SK-N-MC (cell line): ENCODE results near the gene ZNF808.
A peak's percentile ranks its signal among the peaks of the same experiment; 100 is the strongest.
"Not testable (repeated sequence)": the region's sequence is repeated elsewhere in the genome, so short reads cannot be mapped to it uniquely, and the experiment has no call there.

Experiments used
- DNase-seq: peaks from one replicate; pipeline ENCODE4 v3.0.0-alpha.2; 2011; ENCODE audit warnings: low read depth, low spot score
- H3K27ac ChIP-seq: fragments of 200-600 bp; sonication (generic); 2 replicates; pipeline ENCODE4 v1.5.1; 2016; ENCODE audit warnings: mixed run types
- H3K36me3 ChIP-seq: fragments of 200-600 bp; sonication (generic); 2 replicates; pipeline ENCODE4 v1.6.1; 2017; ENCODE audit warnings: antibody characterized with exemption, low read length, mixed read lengths; ENCODE audit not compliant: insufficient read depth
- H3K4me3 ChIP-seq: fragments of 200-600 bp; sonication (generic); 2 replicates; pipeline ENCODE4 v1.5.1; 2016
- H3K9ac ChIP-seq: fragments of 200-600 bp; sonication (generic); 2 replicates; pipeline ENCODE4 v1.8.0; 2017; ENCODE audit warnings: mixed run types, mixed read lengths; ENCODE audit not compliant: insufficient read length
- H3K9me3 ChIP-seq: fragments of 200-600 bp; sonication (generic); 2 replicates; pipeline ENCODE4 v1.6.1; 2017; ENCODE audit warnings: low read depth, mild to moderate bottlenecking, antibody characterized with exemption, low read length, moderate library complexity, mixed read lengths
- EZH2 ChIP-seq: fragments of 200-600 bp; sonication (generic); IDR thresholded peaks from one replicate; pipeline ENCODE4 v1.6.1; 2017; ENCODE audit warnings: antibody characterized with exemption
- FOXP2 ChIP-seq: optimal IDR thresholded peaks from 2 replicates; pipeline ENCODE3; 2011; ENCODE audit warnings: mild to moderate bottlenecking, moderate library complexity; ENCODE audit not compliant: insufficient read depth; ENCODE audit errors: extremely low read length, control extremely low read depth
- POLR2AphosphoS5 ChIP-seq: IDR thresholded peaks from 2 replicates; pipeline ENCODE4 v1.6.1; 2012; ENCODE audit warnings: mild to moderate bottlenecking, low read depth, low read length, borderline replicate concordance

ZNF808 gene

DNA sequence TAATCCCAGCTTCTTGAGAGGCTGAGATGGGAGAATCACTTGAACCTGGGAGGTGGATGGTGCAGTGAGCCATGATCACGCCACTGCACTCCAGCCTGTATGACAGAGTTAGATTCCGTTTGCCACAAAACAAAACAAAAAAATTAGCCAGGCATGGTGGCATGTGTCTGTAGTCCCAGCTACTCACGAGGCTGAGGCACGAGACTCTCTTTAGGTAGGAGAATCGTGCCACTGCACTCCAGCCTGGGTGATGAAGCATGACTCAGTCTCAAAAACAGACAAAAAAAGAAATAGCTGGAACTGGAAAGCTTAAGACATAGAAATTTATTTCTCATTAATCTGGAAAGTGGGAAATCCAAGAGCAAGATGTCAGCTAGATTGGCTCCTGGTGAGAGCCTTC is 20.2 kb upstream of the ZNF808 start:
- H3K4me3 ChIP-seq = no peak overlapping the region
- no peaks in the 10 kb centered on the region for H3K36me3 ChIP-seq
- no peak overlapping the region for H3K27ac ChIP-seq
- no peak for DNase-seq
- TF ChIP-seq FOXP2 (no peak), POLR2AphosphoS5 (no peak), EZH2 (no peak)
- no peak overlapping the region for H3K9ac ChIP-seq
- H3K9me3 ChIP-seq = no peaks in the 10 kb centered on the region

DNA sequence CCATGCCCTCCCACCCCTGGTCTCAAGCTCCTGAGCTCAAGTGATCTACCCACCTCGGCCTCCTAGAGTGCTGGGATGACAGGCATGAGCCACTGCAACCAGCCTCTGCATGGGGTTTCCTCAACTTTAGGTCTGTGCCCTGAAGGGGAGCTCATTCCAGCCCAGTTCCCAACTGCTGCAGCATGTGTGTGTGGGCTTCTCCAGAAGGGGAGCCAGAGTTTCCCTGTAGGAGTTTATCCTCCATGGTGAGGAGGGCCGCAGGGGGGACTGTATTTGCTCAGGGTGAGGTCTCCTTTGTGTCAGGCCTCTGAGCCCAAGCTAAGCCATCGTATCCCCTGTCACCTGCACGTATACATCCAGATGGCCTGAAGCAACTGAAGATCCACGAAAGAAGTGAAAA is 11.3 kb upstream of the ZNF808 start:
- no peak for DNase-seq
- no peak overlapping the region for H3K4me3 ChIP-seq
- TF ChIP-seq FOXP2 (no peak), POLR2AphosphoS5 (no peak), EZH2 (no peak)
- H3K36me3 ChIP-seq = no peaks in the 10 kb centered on the region
- H3K9ac ChIP-seq = no peak overlapping the region
- no peaks in the 10 kb centered on the region for H3K9me3 ChIP-seq
- H3K27ac ChIP-seq = no peak overlapping the region

DNA sequence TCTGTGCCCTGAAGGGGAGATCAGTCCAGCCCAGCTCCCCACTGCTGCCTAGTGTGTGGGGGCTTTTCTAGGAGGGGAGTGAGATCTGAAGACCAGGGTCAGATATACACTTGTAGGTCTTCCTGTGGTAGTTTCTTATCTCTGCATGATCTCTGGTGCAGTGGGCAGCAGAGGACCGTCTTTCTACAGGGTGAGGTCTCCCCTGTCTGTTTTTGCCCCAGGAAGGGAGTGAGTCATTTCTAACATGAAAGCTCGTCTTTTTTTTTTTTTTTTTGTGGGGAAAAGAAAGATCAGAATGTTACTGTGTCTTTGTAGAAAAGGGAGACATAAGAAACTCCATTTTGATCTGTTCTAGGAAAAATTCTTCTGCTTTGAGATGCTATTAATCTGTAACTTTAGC is 8.8 kb upstream of the ZNF808 start:
- Histone ChIP-seq H3K9me3 (no peaks in the 10 kb centered on the region), H3K27ac (no peak overlapping the region), H3K36me3 (no peaks in the 10 kb centered on the region), H3K9ac (no peak overlapping the region), H3K4me3 (no peak overlapping the region)
- TF ChIP-seq EZH2 = no peak
- TF ChIP-seq FOXP2 = no peak
- no peak for TF ChIP-seq POLR2AphosphoS5
- no peak for DNase-seq

DNA sequence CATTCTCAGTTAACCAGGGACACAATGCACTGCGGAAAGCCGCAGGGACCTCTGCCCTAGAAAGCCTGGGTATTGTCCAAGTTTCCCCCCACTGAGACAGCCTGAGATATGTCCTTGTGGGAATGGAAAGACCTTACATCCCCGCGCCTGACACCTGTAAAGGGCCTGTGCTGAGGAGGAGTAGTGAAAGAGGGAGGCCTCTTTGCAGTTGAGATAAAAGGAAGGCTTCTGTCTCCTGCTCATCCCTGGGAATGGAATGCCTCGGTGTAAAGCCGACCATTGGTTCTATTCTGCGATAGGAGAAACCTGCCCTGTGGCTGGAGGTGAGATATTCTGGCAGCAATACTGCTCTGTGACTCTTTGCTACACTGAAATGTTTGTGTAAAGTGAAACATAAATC is 8.3 kb upstream of the ZNF808 start:
- not testable (repeated sequence) for H3K9me3 ChIP-seq, H3K27ac ChIP-seq, H3K36me3 ChIP-seq, H3K9ac ChIP-seq, DNase-seq, H3K4me3 ChIP-seq

DNA sequence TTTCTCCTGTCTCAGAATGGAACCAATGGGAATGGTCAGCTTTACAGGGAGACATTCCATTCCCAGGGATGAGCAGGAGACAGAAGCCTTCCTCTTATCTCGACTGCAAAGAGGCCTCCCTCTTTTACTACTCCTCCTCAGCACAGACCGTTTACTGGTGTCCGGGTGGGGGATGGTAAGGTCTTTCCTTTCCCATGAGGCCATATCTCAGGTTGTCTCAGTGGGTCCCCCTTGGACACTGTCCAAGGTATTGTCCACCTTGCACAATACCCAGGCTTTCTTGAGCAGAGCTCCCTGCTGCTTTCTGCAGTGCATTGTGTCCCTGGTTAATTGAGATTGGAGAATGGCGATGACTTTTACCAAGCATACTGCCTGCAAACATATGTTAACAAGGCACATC is 7.5 kb upstream of the ZNF808 start:
- no peak overlapping the region for H3K4me3 ChIP-seq
- H3K9me3 ChIP-seq = no peaks in the 10 kb centered on the region
- H3K27ac ChIP-seq = no peak overlapping the region
- TF ChIP-seq EZH2 (no peak), POLR2AphosphoS5 (no peak), FOXP2 (no peak)
- no peak overlapping the region for H3K9ac ChIP-seq
- no peaks in the 10 kb centered on the region for H3K36me3 ChIP-seq
- no peak for DNase-seq

DNA sequence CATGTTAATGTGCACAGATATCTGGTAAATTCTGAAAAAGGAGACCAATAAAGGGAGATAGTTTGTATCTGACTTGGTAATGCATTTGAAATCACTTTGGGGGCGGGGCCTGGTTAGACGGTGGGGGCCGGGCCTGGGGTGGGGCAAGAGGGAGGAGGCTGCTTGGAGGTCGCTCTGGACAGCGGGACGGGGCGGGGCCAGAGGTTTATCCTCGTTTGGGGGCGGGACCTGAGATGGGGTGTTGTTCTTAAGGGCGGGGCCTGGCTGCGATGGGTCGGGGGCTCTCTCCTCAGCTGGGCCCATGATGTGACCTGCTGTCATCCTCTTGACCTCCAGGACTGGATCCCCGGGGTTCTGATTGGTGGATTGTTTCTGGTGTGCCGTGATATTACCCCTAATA is 4.9 kb upstream of the ZNF808 start:
- no peaks in the 10 kb centered on the region for H3K9me3 ChIP-seq
- DNase-seq = no peak
- H3K4me3 ChIP-seq = no peak overlapping the region
- no peak for TF ChIP-seq POLR2AphosphoS5
- TF ChIP-seq FOXP2 = no peak
- no peak for TF ChIP-seq EZH2
- H3K36me3 ChIP-seq = no peaks in the 10 kb centered on the region
- no peak overlapping the region for H3K27ac ChIP-seq
- H3K9ac ChIP-seq = no peak overlapping the region

DNA sequence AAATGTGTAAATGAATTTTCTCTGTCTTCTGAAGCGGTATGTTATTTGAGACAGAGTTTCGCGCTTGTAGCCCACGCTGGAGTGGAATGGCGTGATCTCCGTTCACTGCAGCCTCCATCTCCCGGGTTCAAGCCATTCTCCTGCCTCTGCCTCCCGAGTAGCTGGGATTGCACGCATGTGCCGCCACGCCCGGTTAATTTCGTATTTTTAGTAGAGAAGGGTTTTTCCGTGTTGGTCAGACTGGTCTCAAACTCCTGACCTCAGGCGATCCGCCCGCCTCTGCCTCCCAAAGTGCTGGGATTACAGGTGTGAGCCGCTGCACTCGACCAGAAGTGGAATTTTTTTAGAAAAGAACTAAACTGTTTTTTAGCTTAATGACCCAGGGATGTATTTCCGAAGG is 3.4 kb upstream of the ZNF808 start:
- TF ChIP-seq POLR2AphosphoS5 (no peak), EZH2 (no peak), FOXP2 (no peak)
- no peak for DNase-seq

DNA sequence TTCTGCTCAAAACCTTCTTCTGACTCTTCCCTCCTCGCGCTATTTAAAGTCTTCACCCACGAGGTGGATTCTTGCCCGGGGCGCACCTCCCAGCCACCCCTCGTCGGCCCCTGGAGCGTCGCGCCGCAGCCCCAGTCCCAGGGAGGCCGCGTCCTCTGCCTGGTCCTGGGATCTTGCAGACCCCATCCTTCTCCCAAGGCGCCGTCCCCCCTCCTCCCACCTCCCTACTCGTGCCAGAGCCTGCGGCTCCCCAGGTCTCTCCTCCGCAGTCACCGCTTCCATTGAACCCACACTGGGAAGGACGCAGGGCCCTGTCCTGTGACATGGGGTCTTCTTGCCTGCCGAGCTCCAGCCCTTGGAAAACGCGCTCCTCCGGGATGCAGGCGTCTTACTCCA is 486 bp downstream of the ZNF808 start:
- 0 out of 2 replicates have a peak overlapping the region, but pooled peaks have one; percentile 64 for H3K27ac ChIP-seq
- peak overlapping the region; percentile 83 for H3K4me3 ChIP-seq
- H3K9ac ChIP-seq = peak overlapping the region; percentile 81
- no peaks in the 10 kb centered on the region for H3K9me3 ChIP-seq
- TF ChIP-seq POLR2AphosphoS5 (no peak), EZH2 (no peak), FOXP2 (no peak)
- no peak for DNase-seq
- H3K36me3 ChIP-seq = no peaks in the 10 kb centered on the region

More for the DNA sequence above, 3.4 kb upstream of the ZNF808 start:
- no peak overlapping the region for H3K27ac ChIP-seq
- no peak overlapping the region for H3K9ac ChIP-seq
- H3K36me3 ChIP-seq = no peaks in the 10 kb centered on the region
- H3K4me3 ChIP-seq = no peak overlapping the region
- H3K9me3 ChIP-seq = no peaks in the 10 kb centered on the region

DNA sequence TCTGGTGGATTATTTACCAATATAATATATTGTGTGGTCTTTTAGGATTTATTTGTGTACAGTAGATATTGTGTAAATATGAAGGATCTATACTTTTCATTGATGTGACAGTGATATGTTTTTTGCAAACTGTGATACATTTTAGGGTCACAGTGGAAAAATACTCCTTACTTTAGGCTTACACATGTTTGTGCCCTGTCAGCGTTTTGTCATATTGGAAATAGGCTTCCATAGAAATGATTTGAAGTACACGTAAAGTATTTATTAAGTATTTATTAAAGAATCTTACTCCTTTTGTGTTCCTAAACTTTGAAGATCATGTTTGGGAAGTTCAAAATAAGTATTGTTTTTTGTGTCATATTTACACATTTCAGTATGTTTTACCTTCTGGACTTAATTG is 5.0 kb downstream of the ZNF808 start:
- no peak overlapping the region for H3K27ac ChIP-seq

DNA sequence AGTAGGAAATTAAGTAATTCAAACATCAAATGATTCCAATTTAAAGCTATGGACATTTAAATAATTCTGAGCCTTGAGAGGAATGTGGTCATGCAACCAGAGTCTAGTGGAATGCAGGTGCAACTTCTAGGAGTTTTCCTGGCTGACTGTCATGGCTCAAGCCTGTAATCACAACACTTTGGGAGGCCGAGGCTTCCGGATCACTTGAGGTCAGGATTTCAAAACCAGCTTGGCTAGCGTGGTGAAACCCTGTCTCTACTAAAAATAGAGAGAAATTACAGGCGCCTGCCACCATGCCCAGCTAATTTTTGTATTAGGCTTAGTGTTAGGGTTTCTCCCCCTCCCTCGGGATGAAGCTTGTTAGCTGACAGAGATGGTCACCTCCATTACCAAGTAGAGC is 6.4 kb downstream of the ZNF808 start:
- DNase-seq = no peak
- H3K36me3 ChIP-seq = no peaks in the 10 kb centered on the region
- H3K4me3 ChIP-seq = no peak overlapping the region

More for the DNA sequence above, 5.0 kb downstream of the ZNF808 start:
- no peak for DNase-seq
- H3K9ac ChIP-seq = no peak overlapping the region
- no peaks in the 10 kb centered on the region for H3K36me3 ChIP-seq
- no peaks in the 10 kb centered on the region for H3K9me3 ChIP-seq
- TF ChIP-seq POLR2AphosphoS5 (no peak), EZH2 (no peak), FOXP2 (no peak)
- H3K4me3 ChIP-seq = no peak overlapping the region

DNA sequence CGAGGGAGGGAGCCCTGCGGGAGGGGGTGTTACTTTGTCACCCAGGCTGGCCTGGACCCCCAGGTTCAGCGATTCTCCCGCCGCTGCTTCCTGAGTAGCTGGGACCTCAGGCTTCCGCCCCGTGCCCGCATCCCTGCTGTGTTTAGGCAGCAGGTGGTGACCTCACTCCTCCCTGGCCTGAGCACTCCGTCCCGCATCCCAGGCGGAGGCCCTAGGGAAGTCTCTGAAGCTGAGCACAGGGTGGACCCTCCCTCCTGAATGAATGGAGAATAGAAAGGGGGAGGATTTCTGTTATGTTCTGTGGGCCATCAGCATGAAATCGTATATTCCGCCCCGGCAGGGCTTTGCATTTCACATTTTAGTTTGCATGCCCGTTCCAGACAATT is 7.9 kb downstream of the ZNF808 start:
- not testable (repeated sequence) for H3K9ac ChIP-seq, H3K9me3 ChIP-seq, H3K27ac ChIP-seq, DNase-seq, H3K36me3 ChIP-seq, H3K4me3 ChIP-seq

More for the DNA sequence above, 6.4 kb downstream of the ZNF808 start:
- TF ChIP-seq EZH2 = no peak
- TF ChIP-seq POLR2AphosphoS5 = no peak
- Histone ChIP-seq H3K27ac (no peak overlapping the region), H3K9me3 (no peaks in the 10 kb centered on the region), H3K9ac (no peak overlapping the region)
